Endothelial cell of umbilical vein (primary cell): ENCODE results near the gene LYRM9. TPM values are rescaled to one million over a fixed set of nuclear protein-coding genes. Genes with fewer than 3 reads are reported as not detected.

Experiments used
- BruUV-seq: library from RNA; stranded (reverse); fragments of 400-500 nt; replicated peaks from 2 replicates; lab custom pipeline; 2021; lab: Mats Ljungman, UMichigan
- CTCF ChIA-PET: fragments of 300-600, 350-600 bp; sonication (Branson Sonifier 250); formaldehyde crosslinking; loops from one replicate; lab custom pipeline; 2021; ENCODE audit warnings: antibody characterized with exemption, inconsistent platforms; lab: Charles Lee
- POLR2A ChIA-PET: fragments of 300-600, 350-600 bp; sonication (Branson Sonifier 250); formaldehyde crosslinking; loops from one replicate; lab custom pipeline; 2021; ENCODE audit warnings: antibody characterized with exemption, inconsistent platforms; lab: Charles Lee
- DNase-seq: peaks from one replicate; pipeline ENCODE4 v3.0.0-alpha.2; 2011; ENCODE audit warnings: low read depth, low spot score
- FAIRE-seq: peaks from 2 replicates; lab custom pipeline; 2011; peaks lifted over from hg19 to GRCh38; lab: Jason Lieb, UNC
- H2AFZ ChIP-seq: 2 replicates; pipeline ENCODE4 v1.6.0; 2012; ENCODE audit warnings: low read depth, low read length, control low read depth, inconsistent platforms
- H3K27ac ChIP-seq: 2 replicates; pipeline ENCODE4 v1.5.1; 2011; ENCODE audit warnings: low read depth, mild to moderate bottlenecking, control low read depth, low read length, moderate library complexity; ENCODE audit not compliant: insufficient read depth
- H3K27me3 ChIP-seq, 2 experiments: 2 replicates each; pipeline versions ENCODE4 v1.6.0 to v1.6.1; 2011; ENCODE audit warnings: low read length in 2 of 2, mixed read lengths in 1 of 2; ENCODE audit not compliant: control insufficient read depth in 2 of 2, insufficient read depth in 2 of 2
- H3K36me3 ChIP-seq, 2 experiments: 2 replicates in 1 of 2; 3 replicates in 1 of 2; pipeline ENCODE4 v1.5.1; 2011; ENCODE audit warnings: low read length in 2 of 2, mild to moderate bottlenecking in 1 of 2, moderate library complexity in 1 of 2; ENCODE audit not compliant: control insufficient read depth in 2 of 2, insufficient read depth in 2 of 2; ENCODE audit errors: extremely low read depth in 1 of 2
- H3K4me1 ChIP-seq: 3 replicates; pipeline ENCODE4 v1.5.1; 2011; ENCODE audit warnings: mild to moderate bottlenecking, low read length; ENCODE audit not compliant: control insufficient read depth, insufficient read depth; ENCODE audit errors: extremely low read depth
- H3K4me2 ChIP-seq: 2 replicates; pipeline ENCODE4 v1.6.1; 2011; ENCODE audit warnings: low read length, control low read depth, mixed read lengths; ENCODE audit not compliant: insufficient read depth
- H3K4me3 ChIP-seq, 3 experiments: fragments of 200-600 bp in 1 of 3; sonication (generic), shearing (Covaris generic) in 1 of 3; replicated peaks in 1 of 3; 2 replicates each; pipeline ENCODE4 v1.5.1; 2011 to 2016; ENCODE audit warnings: control low read depth in 3 of 3, low read length in 3 of 3, mild to moderate bottlenecking in 2 of 3, inconsistent platforms in 1 of 3, low read depth in 1 of 3, moderate library complexity in 1 of 3; ENCODE audit not compliant: insufficient read depth in 1 of 3
- H3K79me2 ChIP-seq: 2 replicates; pipeline ENCODE4 v1.6.0; 2012; ENCODE audit warnings: low read length, inconsistent platforms; ENCODE audit not compliant: control insufficient read depth, insufficient read depth
- H3K9ac ChIP-seq: replicated peaks from 2 replicates; pipeline ENCODE3; 2011; ENCODE audit warnings: low read length, control low read depth; ENCODE audit not compliant: insufficient read depth; ENCODE audit errors: extremely low read depth
- H3K9me1 ChIP-seq: replicated peaks from 3 replicates; pipeline ENCODE4 v1.6.0; 2011; ENCODE audit warnings: mild to moderate bottlenecking, low read length; ENCODE audit not compliant: control insufficient read depth, insufficient read depth; ENCODE audit errors: extremely low read depth
- H3K9me3 ChIP-seq: replicated peaks from 2 replicates; pipeline ENCODE4 v1.5.1; 2012; ENCODE audit warnings: low read length, inconsistent platforms; ENCODE audit not compliant: control insufficient read depth, insufficient read depth
- H4K20me1 ChIP-seq: replicated peaks from 2 replicates; pipeline ENCODE3; 2011; ENCODE audit warnings: mild to moderate bottlenecking, low read length; ENCODE audit not compliant: control insufficient read depth, insufficient read depth; ENCODE audit errors: extremely low read depth
- EZH2 ChIP-seq: IDR thresholded peaks from 2 replicates; pipeline ENCODE4 v1.6.1; 2012; ENCODE audit warnings: borderline replicate concordance, low read depth, mild to moderate bottlenecking, moderate library complexity, low read length, inconsistent platforms; ENCODE audit not compliant: severe bottlenecking
- FOS ChIP-seq: IDR thresholded peaks from 2 replicates; pipeline ENCODE4 v1.6.1; 2011; ENCODE audit warnings: mild to moderate bottlenecking, low read length, moderate library complexity, borderline replicate concordance; ENCODE audit not compliant: insufficient read depth
- JUN ChIP-seq: IDR thresholded peaks from 2 replicates; pipeline ENCODE4 v1.6.1; 2011; ENCODE audit warnings: borderline replicate concordance, low read depth; ENCODE audit not compliant: insufficient read length, insufficient read depth
- MYC ChIP-seq: IDR thresholded peaks from one replicate; pipeline ENCODE4 v1.6.1; 2011; ENCODE audit warnings: mild to moderate bottlenecking, low read depth, low read length
- POLR2A ChIP-seq: IDR thresholded peaks from 2 replicates; pipeline ENCODE4 v1.6.1; 2012; ENCODE audit warnings: low read depth, mild to moderate bottlenecking, control low read depth, low read length
- dilution Hi-C: fragments of 300-500 bp; cut with MboI; formaldehyde crosslinking; loops from one replicate; pipeline ENCODE4 v1.15.0; 2019; ENCODE audit warnings: low sequenced_read_pairs; ENCODE audit not compliant: extremely low pct_ligation_motif_present
- intact Hi-C: fragments of 100-400 bp; cut with micrococcal nuclease; formaldehyde crosslinking; loops from one replicate; pipeline ENCODE4 v1.10.0; 2022
- polyA plus RNA-seq, 4 experiments: library from polyadenylated mRNA; depleted of rRNA in 3 of 4; stranded (reverse) in 3 of 4; unstranded in 1 of 4; fragments of >200 nt; gene quantifications; 2 replicates each; pipeline versions ENCODE4 v1.2.1 to v1.2.3, GENCODE V29; 2011 to 2012; ENCODE audit warnings: missing spikeins in 1 of 4
- total RNA-seq: library from RNA; stranded (reverse); gene quantifications from 2 replicates; pipeline ENCODE4 v1.2.3, GENCODE V29; 2021
- TF ChIP-seq, protein P1 (sequence below), 2 donors: IDR thresholded peaks; 1 replicate in 1 of 2; 2 replicates in 1 of 2; pipeline ENCODE4 v1.5.1; 2011; ENCODE audit warnings: low read length in 2 of 2, mild to moderate bottlenecking in 2 of 2, moderate library complexity in 2 of 2, control low read depth in 1 of 2, inconsistent platforms in 1 of 2, low read depth in 1 of 2; ENCODE audit not compliant: insufficient read depth in 1 of 2; ENCODE audit errors: extremely low read depth in 1 of 2

LYRM9 gene
- total and polyA plus RNA-seq, 2 donors (not counting 3 experiments of a cell fraction or from before 2014, with no cell fraction given): 3.0 to 4.0 TPM

DNA sequence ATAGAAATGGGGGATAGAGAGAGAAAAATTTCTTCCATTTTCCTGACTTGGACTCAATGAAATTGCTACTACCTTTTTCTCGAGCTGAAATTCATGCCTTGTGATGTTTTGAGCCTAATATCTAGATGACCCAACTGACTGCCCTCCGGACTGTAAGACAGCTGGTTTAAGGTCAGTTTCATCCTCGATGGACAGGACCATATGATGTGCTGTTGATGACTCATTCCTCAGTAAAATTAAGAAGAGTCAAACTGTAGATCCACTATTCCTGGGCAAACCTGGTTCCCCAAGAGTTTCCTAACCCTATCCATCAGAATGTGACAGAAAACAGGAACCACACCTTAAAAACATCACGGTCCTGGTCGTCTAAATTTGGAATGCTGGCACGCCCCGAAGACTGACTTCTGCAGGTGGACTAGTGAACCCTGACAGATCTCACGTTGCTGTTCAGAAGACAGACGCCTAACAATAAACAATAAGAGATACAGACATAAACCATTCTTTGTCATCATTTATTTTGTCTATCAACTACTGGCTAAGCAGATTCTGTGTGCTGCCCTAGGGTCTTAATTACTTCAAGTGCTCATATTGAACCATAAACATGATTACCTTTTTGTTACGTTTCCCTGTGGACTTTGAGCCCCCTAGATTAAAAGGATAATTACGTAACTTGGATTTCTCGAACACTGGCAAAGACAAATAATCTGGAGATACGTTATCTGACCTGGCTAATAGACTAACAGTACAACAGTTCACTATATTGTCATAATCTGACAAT is 47.7 kb downstream of the LYRM9 start:
- Histone ChIP-seq H3K79me2 (no peaks in the 10 kb centered on the region), H3K9ac (no peak overlapping the region), H3K4me3 (no peak overlapping the region), H3K27me3 (peaks cover 2 to 9% of the 10 kb centered on the region in 2 experiments), H3K36me3 (no peaks in the 10 kb centered on the region), H3K27ac (no peak overlapping the region), H3K4me2 (no peak overlapping the region), H4K20me1 (no peaks in the 10 kb centered on the region), H3K9me1 (no peaks in the 10 kb centered on the region), H3K4me1 (no peaks in the 10 kb centered on the region), H3K9me3 (no peaks in the 10 kb centered on the region), H2AFZ (no peak overlapping the region)
- BruUV-seq: no TSS peak
- TF ChIP-seq JUN: peak; percentile 10
- no peak for TF ChIP-seq EZH2
- no peak for TF ChIP-seq MYC
- TF ChIP-seq, protein P1, sequence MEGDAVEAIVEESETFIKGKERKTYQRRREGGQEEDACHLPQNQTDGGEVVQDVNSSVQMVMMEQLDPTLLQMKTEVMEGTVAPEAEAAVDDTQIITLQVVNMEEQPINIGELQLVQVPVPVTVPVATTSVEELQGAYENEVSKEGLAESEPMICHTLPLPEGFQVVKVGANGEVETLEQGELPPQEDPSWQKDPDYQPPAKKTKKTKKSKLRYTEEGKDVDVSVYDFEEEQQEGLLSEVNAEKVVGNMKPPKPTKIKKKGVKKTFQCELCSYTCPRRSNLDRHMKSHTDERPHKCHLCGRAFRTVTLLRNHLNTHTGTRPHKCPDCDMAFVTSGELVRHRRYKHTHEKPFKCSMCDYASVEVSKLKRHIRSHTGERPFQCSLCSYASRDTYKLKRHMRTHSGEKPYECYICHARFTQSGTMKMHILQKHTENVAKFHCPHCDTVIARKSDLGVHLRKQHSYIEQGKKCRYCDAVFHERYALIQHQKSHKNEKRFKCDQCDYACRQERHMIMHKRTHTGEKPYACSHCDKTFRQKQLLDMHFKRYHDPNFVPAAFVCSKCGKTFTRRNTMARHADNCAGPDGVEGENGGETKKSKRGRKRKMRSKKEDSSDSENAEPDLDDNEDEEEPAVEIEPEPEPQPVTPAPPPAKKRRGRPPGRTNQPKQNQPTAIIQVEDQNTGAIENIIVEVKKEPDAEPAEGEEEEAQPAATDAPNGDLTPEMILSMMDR (IDR thresholded peaks at IDR 0.05; ENCODE audit: extremely low read depth in 1 of 2, insufficient read depth in 1 of 2, low read depth in 1 of 2, low read length in 2 of 2): no peak
- no peak for TF ChIP-seq FOS
- TF ChIP-seq POLR2A: no peak
- no peak for FAIRE-seq
- no peak for DNase-seq
- intact Hi-C loops (no loop called here), dilution Hi-C loops (no loop called here)
- ChIA-PET POLR2A (no interaction called here), CTCF (interaction anchor here (1.1 kb wide), 1 partner anchor 35 kb away, joined by 3 read pairs; no protein-coding TSS in a partner anchor)
